ENCODE data around the gene ADAMTS9. TPM values are rescaled to one million over a fixed set of nuclear protein-coding genes. Genes with fewer than 3 reads are reported as not detected.

Gene ADAMTS9
- total RNA-seq, 4 donors from 2014 or later: 4.8 to 49.8 (median 13.4) TPM

- DNase-seq: no peak
- H3K36me3 ChIP-seq: no peaks in the 10 kb centered on the region
- intact Hi-C loops (cut with DNase I; ENCODE audit: low total_unique reads): no loop called here
- no peak for TF ChIP-seq CTCF (IDR thresholded peaks at IDR 0.05 in 4 of 5, conservative IDR thresholded peaks at IDR 0.05 in 1 of 5)
- no peak for TF ChIP-seq POLR2A (IDR thresholded peaks at IDR 0.05)
- H3K9me3 ChIP-seq: no peaks in the 10 kb centered on the region
- H3K4me3 ChIP-seq: no peak overlapping the region
- no peak for ATAC-seq
- no peaks in the 10 kb centered on the region for H3K27me3 ChIP-seq
- H3K27ac ChIP-seq: no peak overlapping the region
- no peaks in the 10 kb centered on the region for H3K4me1 ChIP-seq
- in situ Hi-C loops (cut with MboI; ENCODE audit: low sequenced_read_pairs in 4 of 4): no loop called here
Measured at GRCh38 chr3:64505419-64505818, 182.4 kb downstream of the ADAMTS9 start.

GRCh38 chr3:64502284-64502683 lies 185.5 kb downstream of the ADAMTS9 start:
- ATAC-seq: no peak
- in situ Hi-C loops (cut with MboI; ENCODE audit: low sequenced_read_pairs in 4 of 4) (no loop called here), intact Hi-C loops (cut with DNase I; ENCODE audit: low total_unique reads) (no loop called here)

GRCh38 chr3:64501298-64501906 lies 186.4 kb downstream of the ADAMTS9 start:
- TF ChIP-seq CTCF (IDR thresholded peaks at IDR 0.05 in 4 of 5, conservative IDR thresholded peaks at IDR 0.05 in 1 of 5) (no peak), POLR2A (IDR thresholded peaks at IDR 0.05) (no peak)
- no peak overlapping the region for H3K27ac ChIP-seq
- H3K9me3 ChIP-seq: no peaks in the 10 kb centered on the region
- H3K27me3 ChIP-seq: no peaks in the 10 kb centered on the region
- in situ Hi-C loops (cut with MboI; ENCODE audit: low sequenced_read_pairs in 4 of 4) (no loop called here), intact Hi-C loops (cut with DNase I; ENCODE audit: low total_unique reads) (no loop called here)
- H3K4me3 ChIP-seq: no peak overlapping the region
- ATAC-seq (no peak), DNase-seq (no peak)
- H3K4me1 ChIP-seq: no peaks in the 10 kb centered on the region
- no peaks in the 10 kb centered on the region for H3K36me3 ChIP-seq

More at GRCh38 chr3:64502284-64502683, 185.5 kb downstream of the ADAMTS9 start:
- Histone ChIP-seq H3K27ac (no peak overlapping the region), H3K4me1 (no peaks in the 10 kb centered on the region), H3K27me3 (no peaks in the 10 kb centered on the region), H3K9me3 (no peaks in the 10 kb centered on the region), H3K4me3 (no peak overlapping the region), H3K36me3 (no peaks in the 10 kb centered on the region)
- DNase-seq: no peak
- TF ChIP-seq CTCF (IDR thresholded peaks at IDR 0.05 in 4 of 5, conservative IDR thresholded peaks at IDR 0.05 in 1 of 5) (no peak), POLR2A (IDR thresholded peaks at IDR 0.05) (no peak)

- DNase-seq: no peak
- intact Hi-C loops (cut with DNase I; ENCODE audit: low total_unique reads) (no loop called here), in situ Hi-C loops (cut with MboI; ENCODE audit: low sequenced_read_pairs in 4 of 4) (no loop called here)
- Histone ChIP-seq H3K36me3 (no peaks in the 10 kb centered on the region), H3K27ac (no peak overlapping the region), H3K4me3 (no peak overlapping the region), H3K27me3 (no peaks in the 10 kb centered on the region), H3K9me3 (no peaks in the 10 kb centered on the region), H3K4me1 (no peaks in the 10 kb centered on the region)
- no peak for ATAC-seq
- no peak for TF ChIP-seq CTCF (IDR thresholded peaks at IDR 0.05 in 4 of 5, conservative IDR thresholded peaks at IDR 0.05 in 1 of 5)
- no peak for TF ChIP-seq POLR2A (IDR thresholded peaks at IDR 0.05)
Measured at GRCh38 chr3:64496786-64497490, 190.9 kb downstream of the ADAMTS9 start.
